Jurkat, Clone E6-1 (cell line): ENCODE data around the gene CDKAL1.
A peak's percentile ranks its signal among the peaks of the same experiment; 100 is the strongest.
"Not testable (repeated sequence)": the region's sequence is repeated elsewhere in the genome, so short reads cannot be mapped to it uniquely, and the experiment has no call there.

Experiments used
- DNase-seq: peaks from one replicate; pipeline ENCODE4 v3.0.0-alpha.2; 2011; ENCODE audit warnings: low read depth, low spot score
- H3K4me3 ChIP-seq: 2 replicates; pipeline ENCODE4 v1.5.1; 2011; ENCODE audit warnings: mild to moderate bottlenecking, low read length, control low read depth, moderate library complexity

Gene CDKAL1

GRCh38 chr6:20916086-20916485 lies 381.8 kb downstream of the CDKAL1 start:
- DNase-seq = no peak
- H3K4me3 ChIP-seq = no peak overlapping the region

- H3K4me3 ChIP-seq = no peak overlapping the region
- DNase-seq = no peak
These were observed 384.6 kb downstream of the CDKAL1 start for GRCh38 chr6:20918868-20919267.

DNA sequence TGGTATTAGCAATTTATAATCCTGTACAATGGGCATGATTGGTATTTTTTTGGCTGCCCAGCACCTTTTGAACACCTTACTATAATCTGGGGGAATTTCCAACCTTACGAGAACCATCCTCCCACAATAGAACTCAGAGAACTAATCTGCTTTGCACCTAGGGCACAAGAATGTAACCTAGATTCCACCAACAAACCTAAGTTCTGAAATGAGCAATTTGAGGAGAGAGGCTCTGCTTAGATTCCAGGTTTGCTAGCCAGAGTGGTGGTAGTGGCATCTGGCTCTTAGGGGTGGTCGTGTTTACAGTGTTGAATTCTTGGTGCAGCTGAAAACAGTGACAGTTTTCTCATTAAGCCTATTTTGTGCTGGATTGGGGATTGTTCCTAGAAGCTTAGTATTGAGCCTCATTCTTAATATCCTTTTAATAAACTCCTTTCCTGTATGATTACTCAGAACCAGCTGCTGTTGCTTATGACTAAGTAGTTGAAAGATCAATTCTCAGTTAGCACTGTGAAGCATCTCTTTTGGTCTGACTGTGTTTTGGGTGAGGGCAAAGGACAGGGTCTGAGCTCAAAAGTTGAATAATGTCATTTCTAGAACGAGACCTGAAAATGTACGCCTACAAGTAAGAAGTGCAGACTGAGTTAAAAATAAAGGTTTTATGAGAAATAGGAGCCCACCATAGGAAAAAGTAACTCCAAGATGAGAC lies 385.6 kb downstream of the CDKAL1 start:
- DNase-seq = no peak
- no peak overlapping the region for H3K4me3 ChIP-seq

DNA sequence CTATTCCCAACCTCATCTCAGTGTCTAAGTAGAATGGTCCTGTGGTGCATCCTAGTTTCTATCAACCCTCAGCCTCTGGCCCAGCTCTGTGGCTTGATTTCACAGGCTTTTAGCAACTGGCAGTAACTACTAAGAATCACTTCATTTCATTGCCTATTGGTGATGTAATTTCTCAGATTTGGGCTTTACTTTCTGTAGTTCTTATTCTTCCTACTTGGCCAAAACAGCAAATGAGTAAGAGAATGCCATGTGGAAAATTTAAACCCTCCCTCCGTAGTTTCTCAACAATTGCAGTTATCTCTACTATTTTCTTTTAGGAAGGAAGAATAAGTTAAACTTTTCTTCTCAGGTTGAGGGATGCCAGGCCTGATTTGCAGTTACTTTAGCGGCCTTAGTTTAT lies 387.3 kb downstream of the CDKAL1 start:
- no peak overlapping the region for H3K4me3 ChIP-seq
- DNase-seq = no peak

- DNase-seq = no peak
- H3K4me3 ChIP-seq = no peak overlapping the region
These were observed 388.5 kb downstream of the CDKAL1 start for GRCh38 chr6:20922743-20923142.

DNA sequence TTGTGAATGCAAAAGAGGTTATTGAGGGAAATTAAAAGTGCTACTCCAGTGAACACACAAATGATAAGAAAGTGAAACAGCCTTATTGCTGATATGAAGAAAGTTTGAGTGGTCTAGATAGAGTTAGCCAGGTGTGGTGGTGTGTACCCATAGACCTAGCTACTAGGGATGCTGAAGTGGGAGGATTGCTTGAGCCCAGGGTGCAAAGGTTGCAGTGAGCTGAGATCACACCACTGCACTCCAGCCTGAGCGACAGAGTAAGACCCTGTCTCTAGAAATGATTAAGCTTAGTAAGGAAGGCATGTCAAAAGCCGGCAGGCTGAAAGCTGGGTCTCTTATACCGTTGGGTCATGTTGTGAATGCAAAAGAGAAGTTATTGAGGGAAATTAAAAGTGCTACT lies 389.8 kb downstream of the CDKAL1 start:
- not testable (repeated sequence) for DNase-seq

DNA sequence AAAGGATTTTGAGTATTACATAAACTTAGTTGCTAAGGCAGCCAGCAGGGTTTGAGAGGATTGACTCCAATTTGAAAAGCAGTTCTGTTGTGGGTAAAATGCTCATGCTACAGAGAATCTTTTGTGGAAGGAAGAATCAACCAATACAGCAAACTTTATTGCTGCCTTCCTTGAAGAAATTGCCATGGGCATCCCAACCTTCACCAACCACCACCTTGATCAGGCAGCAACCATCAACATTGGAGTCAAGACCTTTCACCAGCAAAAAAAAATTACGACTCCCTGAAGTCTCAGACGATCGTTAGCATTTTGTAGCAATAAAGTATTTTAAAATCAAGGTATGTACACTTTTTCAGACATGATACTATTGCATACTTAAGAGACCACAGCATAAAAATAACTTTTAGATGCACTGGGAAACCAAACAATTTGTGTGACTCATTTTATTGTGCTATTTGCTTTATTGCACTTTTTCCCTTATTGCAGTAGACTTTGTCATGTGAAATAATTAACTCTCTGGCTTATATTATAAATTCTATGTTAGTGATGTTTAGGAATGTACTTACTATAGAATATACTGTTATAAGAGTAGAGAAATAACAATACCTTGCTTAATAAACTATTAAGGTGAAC lies 390.8 kb downstream of the CDKAL1 start:
- H3K4me3 ChIP-seq = no peak overlapping the region
- DNase-seq = no peak

More for the DNA sequence above, 389.8 kb downstream of the CDKAL1 start:
- not testable (repeated sequence) for H3K4me3 ChIP-seq

- DNase-seq = no peak
- no peak overlapping the region for H3K4me3 ChIP-seq
These were observed 393.0 kb downstream of the CDKAL1 start for GRCh38 chr6:20927130-20927860.

GRCh38 chr6:20929283-20929682 lies 395.0 kb downstream of the CDKAL1 start:
- DNase-seq = no peak
- no peak overlapping the region for H3K4me3 ChIP-seq

- DNase-seq = no peak
- no peak overlapping the region for H3K4me3 ChIP-seq
These were observed 396.8 kb downstream of the CDKAL1 start for GRCh38 chr6:20931093-20931492.

GRCh38 chr6:20931772-20932171 lies 397.5 kb downstream of the CDKAL1 start:
- H3K4me3 ChIP-seq = no peak overlapping the region
- no peak for DNase-seq

GRCh38 chr6:20932284-20932683 lies 398.0 kb downstream of the CDKAL1 start:
- no peak overlapping the region for H3K4me3 ChIP-seq
- DNase-seq = no peak

GRCh38 chr6:20933057-20933788 lies 399.0 kb downstream of the CDKAL1 start:
- no peak overlapping the region for H3K4me3 ChIP-seq
- DNase-seq = no peak

- DNase-seq = no peak
- H3K4me3 ChIP-seq = no peak overlapping the region
These were observed 402.7 kb downstream of the CDKAL1 start for GRCh38 chr6:20936949-20937348.

DNA sequence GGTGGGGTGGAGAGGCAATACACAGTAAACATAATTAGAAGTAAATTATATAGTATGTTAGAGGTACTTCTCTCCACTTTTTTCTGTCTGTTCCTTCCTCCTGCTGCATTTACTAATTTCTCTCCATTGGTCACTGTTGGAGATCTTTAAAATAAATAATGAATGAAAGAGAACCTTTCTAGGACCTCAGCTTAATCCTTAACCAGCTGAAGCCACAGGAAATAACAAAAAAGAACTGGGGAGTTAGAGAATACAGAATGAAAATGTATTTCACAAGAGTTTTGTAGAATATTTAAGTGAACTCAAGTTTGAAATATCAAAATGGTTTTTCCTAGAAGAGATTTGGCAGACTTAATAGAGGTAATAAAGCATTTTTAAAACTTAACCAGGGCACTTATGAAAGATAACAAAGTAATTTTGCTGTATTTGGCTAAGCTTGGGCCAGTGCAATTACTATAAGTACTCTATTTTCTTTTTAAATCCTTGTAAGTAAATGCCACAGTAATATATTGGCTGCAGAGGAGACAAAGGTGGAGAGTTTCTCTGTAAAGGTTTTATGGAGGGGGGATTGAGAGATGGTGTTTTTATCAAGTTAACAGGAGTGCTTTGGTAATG lies 405.0 kb downstream of the CDKAL1 start:
- no peak overlapping the region for H3K4me3 ChIP-seq
- no peak for DNase-seq

DNA sequence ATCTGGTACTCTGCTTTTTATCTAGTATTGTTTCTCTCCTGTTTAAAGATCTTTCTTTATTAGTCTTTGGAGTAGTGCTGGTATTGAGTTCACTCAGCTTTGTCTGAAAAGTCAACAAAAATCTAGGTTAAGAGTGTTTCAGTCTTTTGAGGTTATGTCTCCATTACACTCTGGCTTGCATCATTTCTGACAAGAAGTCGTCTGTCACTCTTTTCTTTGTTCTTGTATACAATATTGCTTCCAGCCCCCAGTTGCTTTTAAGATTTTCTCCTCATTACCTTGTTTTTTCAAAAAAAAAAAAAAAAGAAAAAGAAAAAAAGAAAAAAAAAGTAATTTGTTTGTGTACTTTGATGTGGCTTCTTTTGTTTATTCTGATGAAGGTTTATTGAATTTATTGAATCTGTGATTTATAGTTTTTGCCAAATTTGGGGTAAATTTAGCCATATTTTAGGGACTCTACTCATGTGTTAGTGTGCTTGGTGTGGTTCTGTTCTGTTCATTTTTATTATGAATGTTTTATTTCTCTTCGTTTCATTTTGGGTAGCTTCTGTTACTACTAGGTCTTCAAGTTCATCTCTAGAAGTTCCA lies 408.9 kb downstream of the CDKAL1 start:
- no peak for DNase-seq
- no peak overlapping the region for H3K4me3 ChIP-seq

DNA sequence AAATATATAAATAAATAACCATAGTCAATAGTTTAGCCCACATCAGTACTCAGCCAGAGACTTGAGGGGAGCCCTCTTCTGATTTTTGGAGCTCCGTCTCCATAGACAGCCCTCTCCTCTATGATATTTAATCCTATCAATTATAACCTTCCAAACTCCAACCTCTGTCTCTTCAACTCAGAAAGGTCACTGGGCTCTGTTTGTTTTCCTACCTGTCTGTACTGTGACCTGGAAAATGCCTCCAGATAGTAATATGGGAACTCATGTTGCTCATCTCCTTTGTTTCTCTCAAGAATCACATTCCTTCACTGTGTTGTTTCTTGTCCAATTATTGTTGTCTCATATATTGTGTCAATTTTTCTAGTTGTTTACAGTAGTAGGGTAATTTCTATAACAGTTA lies 409.7 kb downstream of the CDKAL1 start:
- no peak overlapping the region for H3K4me3 ChIP-seq
- DNase-seq = no peak

- no peak overlapping the region for H3K4me3 ChIP-seq
- DNase-seq = peak; percentile 41
These were observed 411.8 kb downstream of the CDKAL1 start for GRCh38 chr6:20946022-20946421.

GRCh38 chr6:20946890-20947289 lies 412.6 kb downstream of the CDKAL1 start:
- no peak overlapping the region for H3K4me3 ChIP-seq
- no peak for DNase-seq
